CD4-positive, alpha-beta T cell treated with Interleukin-6 for 4 hours (primary cell): Measurements from ENCODE around the gene FBLN1.
"Not testable (repeated sequence)": the region's sequence is repeated elsewhere in the genome, so short reads cannot be mapped to it uniquely, and the experiment has no call there.

Experiments
- DNase-seq: peaks from one replicate; pipeline ENCODE4 v3.0.0-alpha.2; 2020; ENCODE audit warnings: mixed read lengths

FBLN1 gene

DNA sequence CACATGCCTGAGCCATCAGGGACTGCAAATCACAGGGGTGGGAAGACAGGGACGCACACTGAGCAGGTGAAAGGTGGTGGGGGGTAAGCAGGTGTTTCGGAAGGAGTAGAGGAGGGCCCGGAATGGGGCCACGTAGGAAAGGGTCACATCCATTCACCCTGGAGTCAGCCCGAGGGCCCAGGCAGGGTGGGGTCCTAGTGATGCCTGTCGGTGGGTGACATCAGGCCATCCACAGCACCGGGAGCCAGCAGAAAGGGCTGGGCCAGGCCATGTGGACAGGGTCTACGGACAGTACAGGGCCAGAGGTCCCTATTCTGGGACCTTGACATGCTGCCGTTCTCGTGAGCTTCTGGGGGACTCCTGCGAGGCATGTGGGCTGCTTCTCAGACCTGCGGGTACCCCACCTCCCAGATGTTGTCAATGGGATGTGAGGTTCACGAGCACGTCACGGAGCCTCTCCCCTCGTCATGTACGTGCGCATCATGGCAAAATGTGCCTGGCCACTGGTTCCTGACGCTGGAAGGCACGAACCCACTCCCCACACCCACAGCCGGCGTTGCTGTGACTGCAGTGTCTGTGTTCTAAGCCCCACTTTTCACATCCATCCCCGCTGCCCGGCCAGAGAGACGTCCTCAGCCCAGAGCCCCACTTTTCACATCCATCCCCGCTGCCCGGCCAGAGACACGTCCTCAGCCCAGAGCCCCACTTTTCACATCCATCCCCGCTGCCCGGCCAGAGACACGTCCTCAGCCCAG, 84.1 kb downstream of the FBLN1 start:
- DNase-seq = no peak

DNA sequence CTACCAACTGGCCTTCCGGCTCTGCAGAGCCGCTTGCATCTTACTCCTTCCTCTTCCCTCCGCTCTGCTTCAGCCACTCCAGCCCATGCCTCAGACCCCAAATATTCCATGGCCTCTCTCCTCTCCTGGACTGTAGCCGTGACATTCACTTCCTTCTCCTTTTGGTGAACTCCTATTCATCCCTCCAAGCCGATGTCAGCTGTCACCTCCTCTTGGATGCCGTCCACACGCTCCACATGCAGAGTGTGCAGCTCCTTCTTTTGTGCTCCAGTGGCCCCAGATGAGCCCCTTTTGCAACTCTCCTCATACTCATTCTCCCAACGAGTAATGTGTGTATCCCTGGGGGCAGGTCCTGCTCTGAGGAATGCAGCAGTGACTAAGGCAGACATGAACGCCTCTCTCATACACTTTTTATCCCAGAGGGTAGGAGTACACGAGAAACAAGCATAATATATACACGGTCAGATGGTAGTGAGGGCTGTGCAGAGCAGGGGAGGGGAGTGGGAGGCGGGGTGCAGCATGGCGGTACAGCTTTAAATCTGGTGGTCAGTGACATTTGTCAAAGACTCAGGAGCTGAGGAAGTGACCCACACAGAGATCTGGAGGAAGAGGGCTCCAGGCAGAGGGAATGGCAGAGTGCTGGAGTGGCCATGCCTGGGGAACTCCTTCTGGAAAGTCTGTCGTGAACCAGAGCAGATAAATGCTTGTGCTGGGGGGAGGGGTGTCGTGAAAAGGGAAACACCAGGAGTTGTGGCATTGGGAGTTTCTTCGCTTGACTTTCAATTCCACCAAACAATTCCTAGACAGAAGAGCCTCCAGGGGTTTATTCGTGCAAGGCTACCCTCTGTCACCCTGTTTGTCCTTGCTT, 85.2 kb downstream of the FBLN1 start:
- no peak for DNase-seq

DNA sequence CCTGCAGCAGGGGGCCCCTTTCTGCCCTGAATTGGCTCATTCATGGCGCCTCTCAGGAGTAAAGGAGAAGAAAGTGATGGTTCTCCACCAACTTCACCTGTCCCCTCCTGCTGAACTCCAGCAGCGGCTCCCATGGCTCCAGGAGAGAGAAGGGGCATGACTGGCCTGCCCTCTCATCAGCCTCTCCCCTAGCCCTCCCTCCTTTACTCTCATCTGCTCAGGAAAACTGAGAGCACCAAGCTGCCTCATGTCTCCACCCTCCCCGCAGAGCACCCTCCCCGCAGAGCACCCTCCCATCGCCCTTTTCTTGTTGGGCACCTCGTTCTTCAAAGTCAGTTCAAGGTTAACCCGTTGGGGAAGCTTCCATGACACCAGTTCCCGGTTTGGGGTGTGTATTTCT, 86.9 kb downstream of the FBLN1 start:
- no peak for DNase-seq

DNA sequence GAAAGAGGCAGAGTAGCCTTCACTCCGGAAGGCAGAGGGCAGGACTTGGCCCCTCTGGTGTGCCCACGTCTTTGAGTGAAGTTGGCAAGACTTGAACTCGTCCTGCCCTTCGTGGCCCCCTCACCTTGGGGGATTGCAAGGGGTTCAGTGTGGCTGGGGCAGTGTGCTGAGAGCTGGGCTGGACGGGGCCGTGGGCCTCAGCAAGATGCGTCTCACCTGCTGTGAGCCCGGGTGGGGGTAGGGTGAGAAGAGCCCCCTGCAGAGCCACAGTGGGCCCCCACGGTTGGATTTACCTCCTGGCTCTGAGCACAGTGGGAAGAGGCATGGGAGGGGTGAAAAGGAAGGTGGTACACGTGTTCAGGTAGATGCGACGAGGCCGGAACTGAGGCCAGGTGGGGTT, 87.6 kb downstream of the FBLN1 start:
- DNase-seq = no peak

DNA sequence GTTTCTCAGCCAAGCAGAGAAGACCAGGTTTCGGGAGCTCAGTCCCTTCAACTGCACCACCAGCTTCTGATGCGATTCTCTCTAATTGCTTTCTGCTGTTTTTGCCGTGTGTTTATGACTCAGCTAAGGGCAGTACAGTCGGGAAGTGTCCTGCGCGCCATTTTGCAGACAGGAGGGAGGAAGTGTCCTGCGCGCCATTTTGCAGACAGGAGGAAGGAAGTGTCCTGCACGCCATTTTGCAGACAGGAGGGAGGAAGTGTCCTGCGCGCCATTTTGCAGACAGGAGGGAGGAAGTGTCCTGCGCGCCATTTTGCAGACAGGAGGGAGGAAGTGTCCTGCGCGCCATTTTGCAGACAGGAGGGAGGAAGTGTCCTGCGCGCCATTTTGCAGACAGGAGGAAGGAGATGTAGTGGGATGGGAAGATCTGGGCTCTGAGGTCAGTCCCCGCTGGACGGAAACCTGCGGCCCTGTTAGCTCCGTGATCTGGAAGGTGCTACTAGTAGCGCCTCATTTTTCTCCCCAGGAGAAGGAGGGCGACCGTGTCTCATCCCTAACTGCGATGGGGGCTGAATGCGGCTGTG, 89.0 kb downstream of the FBLN1 start:
- DNase-seq = not testable (repeated sequence)

DNA sequence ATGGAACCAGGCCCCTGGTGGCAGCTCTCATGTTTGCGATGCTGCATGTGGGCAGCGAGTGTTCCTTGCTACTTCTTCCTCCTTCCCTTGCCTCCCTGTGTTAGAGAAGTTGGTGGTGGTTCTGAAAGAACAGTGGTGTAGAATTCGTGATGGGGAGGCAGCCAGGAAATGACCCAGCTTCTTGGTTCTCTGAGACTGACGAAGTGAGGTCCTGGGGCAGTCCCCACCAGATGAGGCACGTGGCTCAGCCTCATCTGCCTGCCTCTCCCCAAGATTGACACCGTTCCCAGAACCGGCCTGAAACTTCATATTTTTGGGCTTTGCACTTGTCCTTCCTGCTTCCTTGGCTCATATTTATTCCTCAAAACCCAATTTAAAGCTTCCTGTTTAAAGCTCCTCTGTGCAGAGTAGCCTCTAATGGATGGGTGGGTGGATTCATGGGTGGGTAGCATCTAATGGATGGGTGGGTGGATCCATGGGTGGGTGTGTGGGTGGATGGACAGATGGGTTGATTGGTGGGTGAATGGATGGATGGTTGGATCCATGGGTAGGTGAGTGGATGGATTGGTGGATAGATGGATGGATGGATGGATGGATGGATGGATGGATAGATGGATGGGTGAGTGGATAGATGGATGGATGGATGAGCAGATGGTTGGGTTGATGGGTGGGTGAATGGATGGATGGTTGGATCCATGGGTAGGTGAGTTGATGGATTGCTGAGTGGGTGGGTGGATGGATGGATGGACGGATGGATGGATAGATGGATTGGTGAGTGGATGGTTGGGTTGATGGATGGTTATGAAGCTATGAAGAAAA, 91.6 kb downstream of the FBLN1 start:
- no peak for DNase-seq

DNA sequence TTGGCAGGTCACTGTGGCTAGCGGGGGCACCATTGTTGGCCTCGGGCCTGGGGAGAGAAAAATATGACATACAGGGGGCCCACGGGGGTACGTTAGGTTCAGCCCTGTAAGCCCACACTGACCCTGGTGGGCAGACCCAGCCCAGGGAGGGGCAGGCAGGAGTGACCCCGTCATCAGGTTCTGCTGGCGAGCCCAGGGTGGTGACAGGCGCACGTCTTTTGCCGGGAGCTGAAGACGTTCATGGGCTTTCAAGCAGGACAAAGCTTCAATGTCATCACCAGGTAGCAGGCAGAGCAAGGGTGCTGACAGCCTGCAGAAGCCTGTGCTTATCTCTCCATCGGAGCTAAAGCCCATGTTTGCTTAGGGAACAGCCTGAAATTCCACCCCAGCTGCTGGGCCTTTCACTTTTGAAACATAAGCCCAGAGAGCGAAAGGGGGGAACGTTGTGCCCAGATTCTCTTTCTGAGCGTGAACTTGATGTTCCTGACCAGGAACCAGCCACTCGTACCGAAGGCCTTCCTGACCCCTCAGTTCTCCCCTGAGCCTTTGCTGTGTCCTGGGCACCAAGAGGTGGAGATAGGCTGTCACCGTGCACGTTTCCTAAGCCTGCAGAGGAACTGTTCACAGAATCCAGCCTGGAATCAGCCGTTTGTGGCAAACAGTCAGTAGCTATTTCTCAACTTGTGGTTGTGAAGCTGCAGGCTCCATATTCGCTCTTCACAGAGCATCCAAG, 94.9 kb downstream of the FBLN1 start:
- DNase-seq = no peak

DNA sequence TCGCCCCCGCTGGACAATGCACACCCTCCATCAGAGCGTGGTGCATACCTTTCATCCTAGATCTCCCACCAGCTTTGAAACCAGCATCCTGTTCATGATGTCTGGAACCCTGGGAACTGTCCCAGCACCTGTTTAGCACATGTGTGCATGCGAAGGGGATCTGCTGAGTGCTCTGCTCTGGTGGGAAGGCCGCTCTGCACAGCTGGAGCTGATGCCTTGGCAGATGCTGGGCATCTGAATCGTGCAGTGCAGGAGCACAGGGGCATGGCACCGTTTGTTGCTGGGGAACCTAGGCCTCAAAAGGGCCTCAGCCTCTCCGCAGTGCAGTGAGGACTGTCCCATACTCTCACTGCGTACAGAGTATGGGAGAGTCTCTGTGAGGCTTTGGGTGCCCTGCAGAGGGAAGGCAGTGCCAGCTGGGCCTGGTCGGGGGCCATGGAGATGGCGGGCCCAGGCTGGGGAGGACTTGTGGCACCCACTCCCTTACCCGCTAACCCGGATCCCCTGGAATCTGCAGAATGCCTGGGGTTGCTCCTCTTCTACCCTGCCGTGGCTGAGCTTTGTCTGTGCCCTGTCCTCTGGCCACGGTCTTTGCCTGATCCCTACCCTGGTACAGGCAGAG, 96.0 kb downstream of the FBLN1 start:
- no peak for DNase-seq

DNA sequence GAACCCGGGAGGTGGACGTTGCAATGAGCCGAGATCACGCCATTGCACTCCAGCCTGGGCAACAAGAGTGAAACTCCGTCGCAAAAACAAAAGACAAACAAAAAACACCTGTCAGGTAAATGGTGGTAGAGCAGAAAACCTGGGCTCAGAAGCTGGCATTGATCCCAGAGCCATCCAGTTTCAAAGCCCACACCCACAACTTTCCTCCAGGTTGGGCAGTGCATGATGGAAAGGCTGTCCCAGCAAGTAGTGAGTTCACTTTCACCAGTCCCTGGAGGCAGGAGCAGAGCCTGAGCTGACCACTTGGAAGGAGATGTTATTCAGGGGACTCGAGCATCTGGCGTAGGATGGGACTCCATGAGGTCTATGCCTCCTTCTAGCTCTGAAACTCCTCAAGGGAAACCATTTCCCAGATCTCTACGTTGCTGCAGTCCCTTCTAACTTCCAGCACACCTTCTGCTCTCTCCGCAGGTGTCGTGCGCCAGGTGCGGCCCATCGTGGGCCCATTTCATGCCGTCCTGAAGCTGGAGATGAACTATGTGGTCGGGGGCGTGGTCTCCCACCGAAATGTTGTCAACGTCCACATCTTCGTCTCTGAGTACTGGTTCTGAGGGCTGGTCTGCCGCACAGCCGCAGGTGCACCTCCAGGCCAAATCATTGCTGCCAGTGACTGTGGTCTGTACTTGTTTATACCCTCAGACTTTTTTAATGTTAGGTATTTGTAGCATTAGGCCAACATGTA, 97.3 kb downstream of the FBLN1 start:
- no peak for DNase-seq

DNA sequence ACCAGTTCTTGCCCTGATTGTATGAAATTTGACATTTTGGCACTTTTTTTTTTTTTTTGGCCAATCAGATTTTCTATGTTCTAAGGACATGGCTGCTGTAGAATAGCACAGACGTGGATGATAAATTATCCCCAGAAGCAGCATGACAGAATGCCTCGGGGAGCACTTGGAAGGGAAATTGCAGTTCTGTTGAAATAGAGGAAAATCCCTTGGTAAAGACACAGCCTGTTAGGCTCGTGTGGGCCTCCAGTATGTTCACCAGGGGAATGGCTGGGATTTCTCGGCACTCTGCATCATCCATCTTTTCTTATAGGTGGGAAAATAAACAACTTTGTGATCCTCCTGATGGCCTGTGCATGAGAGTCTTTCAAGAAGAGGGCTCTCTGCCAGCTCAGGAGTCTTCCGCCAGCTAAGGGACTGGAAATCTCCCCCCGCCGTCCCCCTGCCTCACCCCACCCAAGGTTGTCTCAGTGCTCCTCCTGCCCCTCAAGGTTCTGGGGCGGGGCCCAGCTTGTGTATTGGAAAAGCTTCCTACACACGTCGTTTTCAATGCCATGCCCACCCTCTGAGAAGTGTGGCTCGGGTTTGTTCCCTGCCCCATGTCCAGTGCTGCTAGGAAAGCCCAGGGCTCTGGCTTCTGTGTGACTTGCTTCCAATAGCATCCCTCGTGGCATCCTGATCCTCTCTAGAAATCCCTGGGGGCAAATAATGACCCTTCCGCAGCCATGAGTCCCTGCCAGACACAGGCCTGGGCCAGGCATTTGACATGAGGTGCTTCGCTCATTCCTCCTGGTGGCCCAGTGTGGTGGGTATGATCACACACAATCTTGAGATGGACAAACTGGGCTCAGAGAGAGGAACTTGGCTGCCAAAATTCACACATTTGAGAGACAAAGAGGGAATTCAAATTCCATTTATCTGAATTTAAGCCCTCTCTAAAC, 98.4 kb downstream of the FBLN1 start:
- DNase-seq = no peak

DNA sequence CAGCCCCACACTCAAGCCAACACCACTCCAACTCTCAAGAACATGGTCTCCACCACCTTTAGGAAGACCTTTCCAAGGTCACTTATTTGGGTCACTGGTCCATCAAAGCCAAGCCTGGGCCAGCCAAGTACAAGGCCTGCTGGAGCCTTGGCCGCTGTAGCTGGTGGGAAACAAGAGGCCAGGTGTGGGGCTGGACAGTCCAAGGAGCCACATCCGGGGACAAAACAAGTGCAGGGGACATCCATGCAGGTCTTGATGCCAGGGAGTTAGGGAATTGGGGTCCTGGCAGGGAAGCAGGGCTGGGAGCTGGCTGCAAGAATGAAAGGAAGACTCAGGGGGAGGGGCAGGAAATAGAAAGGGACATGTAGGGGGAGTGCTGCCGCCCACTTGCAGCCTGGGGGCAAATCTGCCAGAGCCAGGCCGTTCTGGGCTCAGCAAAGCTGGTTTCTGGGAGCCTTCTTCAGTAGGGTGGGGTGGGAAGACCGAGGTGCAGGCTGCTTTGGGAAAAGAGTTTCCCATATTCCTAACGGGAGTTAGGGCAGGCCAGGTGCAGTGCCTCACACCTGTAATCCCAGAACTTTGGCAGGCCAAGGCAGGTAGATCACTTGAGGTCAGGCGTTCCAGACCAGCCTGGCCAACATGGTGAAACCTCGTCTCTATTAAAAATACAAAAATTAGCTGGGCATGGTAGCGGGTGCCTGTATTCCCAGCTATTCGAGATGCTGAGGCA, 99.5 kb downstream of the FBLN1 start:
- no peak for DNase-seq

DNA sequence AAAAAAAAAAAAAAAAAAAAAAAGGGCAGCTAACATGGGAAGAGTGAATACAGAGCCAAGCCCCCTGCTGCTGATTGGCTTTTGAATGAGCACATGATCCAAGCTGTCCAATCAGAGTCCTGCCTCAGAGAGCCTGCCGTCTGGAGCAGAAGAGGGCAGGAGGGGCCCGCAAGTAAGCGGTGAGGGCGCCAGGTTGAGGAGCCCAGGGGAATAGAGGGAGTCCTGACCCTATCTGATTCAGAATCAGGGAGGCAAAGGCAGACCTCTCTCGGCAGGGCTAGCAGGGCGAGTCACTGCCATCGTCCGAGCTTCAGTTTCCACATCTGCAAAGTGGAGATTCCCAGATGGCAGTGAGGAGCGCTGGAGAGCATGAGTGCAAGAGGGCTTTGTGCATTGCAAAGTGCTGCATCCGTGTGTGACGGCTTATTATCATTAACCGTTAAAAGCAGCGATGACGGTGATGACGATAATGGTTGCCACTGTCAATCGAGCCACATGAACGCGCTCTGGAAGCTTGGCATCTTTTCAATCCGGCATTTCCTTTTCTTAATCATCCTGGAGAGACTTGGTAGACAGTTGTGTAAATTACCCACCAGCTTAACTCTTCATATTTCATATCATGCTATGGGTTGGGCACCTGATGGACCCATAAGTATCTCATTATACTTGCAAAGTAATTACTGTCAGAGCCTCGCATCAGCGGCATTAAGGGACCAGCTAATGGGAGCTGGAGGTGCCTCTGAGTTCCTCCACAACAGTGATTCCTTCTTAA, 100.3 kb downstream of the FBLN1 start:
- peak; percentile 8 for DNase-seq

DNA sequence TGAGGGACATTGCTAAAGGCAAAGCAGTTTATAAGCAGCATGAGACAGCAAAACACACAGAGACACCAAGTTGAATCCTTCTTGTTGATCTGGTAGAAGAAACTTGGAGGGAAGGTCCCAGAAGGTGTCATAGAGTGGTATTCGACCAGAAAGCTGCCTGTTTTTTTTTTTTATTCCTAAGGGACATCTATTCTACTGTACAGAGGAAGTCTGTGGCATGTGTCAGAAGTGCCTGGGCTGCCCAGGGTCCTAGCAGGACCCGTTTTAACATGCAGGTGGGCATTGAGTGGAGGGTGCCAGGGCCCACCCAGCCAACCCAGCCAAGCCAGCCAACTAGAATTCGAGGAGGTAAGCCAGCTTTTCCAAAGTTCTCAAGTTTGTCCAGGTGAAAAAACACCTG, 100.9 kb downstream of the FBLN1 start:
- no peak for DNase-seq

DNA sequence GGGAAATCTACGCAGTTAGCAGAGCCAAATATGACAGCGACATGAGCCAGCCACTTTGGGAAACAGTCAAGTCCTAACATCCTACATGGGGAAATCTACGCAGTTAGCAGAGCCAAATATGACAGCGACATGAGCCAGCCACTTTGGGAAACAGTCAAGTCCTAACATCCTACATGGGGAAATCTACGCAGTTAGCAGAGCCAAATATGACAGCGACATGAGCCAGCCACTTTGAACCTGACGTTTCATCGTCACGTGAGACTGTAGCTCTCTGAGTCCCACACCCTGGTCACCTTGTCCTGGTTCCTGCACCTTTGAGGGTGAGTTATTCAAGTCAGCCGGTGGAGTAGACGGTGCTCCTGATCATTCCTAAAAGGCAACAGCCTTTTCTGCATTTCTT, 105.4 kb downstream of the FBLN1 start:
- DNase-seq = not testable (repeated sequence)

DNA sequence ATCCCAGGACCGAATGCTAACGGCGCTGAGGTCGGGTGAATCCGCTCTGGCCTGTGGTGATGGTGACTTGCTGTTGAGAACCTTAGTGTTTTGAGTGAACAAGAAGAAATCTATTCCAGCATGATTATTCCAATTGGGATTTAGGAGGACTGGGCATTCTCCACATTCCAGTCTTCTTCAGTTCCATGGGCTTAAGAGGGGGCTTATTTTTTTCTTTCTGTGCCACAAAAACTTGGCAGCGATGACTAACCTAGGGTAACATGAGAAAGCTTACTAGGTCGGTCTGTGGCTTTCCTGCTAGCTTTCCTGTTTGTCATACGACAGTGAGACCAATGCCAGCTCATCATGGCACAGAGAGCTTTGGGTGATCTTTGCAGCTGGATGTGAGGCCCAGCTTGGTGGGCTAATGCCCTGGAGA, 106.1 kb downstream of the FBLN1 start:
- peak; percentile 31 for DNase-seq

DNA sequence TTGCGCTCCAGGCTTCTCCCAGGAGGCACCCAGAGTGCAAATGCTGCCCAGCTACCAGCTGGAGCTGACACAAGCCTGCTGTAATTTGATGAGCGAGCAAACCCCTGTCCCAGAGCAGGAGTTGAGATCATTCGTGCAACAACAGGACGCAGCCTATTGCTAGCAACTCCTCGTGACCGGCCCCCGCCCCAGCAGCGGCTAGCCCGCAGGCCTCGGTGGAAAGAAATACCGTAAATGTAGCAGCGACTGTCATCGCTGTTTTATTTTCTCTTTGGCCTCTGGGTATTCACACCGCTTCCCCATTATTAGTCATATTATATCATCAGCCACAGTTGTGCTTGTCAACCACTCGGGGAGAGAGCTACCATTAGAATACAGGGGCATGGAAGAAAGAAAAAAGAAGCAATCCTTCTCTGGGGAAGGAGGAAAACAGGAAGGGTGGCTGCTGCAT, 109.8 kb downstream of the FBLN1 start:
- peak; percentile 46 for DNase-seq

DNA sequence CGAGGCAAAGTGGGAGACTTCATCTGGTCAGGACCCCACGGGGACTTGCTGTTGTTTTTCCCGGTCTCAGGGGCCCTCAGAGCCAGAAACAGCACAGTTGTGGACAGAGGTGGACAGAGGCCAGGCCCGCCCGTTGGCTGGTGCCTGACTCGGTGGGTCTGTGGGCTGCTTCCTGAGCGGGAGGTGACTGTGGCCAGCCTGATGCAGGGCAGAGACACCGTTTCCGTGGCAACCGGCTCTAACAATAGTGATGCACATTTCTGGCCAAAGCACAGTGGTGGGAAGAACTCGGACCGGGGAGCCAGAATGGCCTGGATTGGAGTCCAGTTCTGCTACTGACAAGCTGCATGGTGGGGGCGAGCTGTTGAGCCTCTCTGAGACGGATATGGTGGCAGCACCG, 110.3 kb downstream of the FBLN1 start:
- no peak for DNase-seq

DNA sequence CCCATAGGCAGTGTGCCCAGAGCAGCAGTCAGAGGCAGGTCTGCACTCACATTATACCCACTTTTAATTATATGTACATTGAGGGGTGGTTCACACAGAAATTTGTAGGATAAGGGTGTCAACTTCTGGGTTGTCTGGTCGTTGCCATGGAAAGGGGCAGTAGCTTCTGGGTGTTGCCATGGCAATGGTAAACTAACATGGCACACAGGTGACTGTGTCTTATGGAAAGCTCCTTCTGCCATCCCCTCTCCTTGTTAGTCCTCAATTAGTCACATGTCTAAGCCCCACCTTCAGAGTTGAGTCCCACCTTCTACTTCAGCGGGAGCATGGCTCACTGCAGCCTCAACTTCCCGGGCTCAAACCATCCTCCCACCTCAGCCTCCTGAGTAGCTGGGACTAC, 112.7 kb downstream of the FBLN1 start:
- no peak for DNase-seq
